ENCODE data around the gene OSBPL6.

Gene OSBPL6

GRCh38 chr2:178395295-178395694 is 201.0 kb downstream of the OSBPL6 start:
- DNase-seq (ENCODE audit: insufficient read length, low spot score): no peak
- no peak for FAIRE-seq
- no peak for TF ChIP-seq CTCF (IDR thresholded peaks at IDR 0.05; ENCODE audit: insufficient read depth, missing control alignments)

GRCh38 chr2:178395941-178396570 is 201.7 kb downstream of the OSBPL6 start:
- peak; percentile 98 for FAIRE-seq
- no peak for TF ChIP-seq CTCF (IDR thresholded peaks at IDR 0.05; ENCODE audit: insufficient read depth, missing control alignments)
- no peak for DNase-seq (ENCODE audit: insufficient read length, low spot score)

- peak; percentile 92 for FAIRE-seq
- no peak for DNase-seq (ENCODE audit: insufficient read length, low spot score)
Observed at GRCh38 chr2:178397002-178397605, 202.8 kb downstream of the OSBPL6 start.

GRCh38 chr2:178401994-178402437 is 207.7 kb downstream of the OSBPL6 start:
- DNase-seq (ENCODE audit: insufficient read length, low spot score) (no peak), FAIRE-seq (no peak)
- no peak for TF ChIP-seq CTCF (IDR thresholded peaks at IDR 0.05; ENCODE audit: insufficient read depth, missing control alignments)

More at GRCh38 chr2:178397002-178397605, 202.8 kb downstream of the OSBPL6 start:
- TF ChIP-seq CTCF (IDR thresholded peaks at IDR 0.05; ENCODE audit: insufficient read depth, missing control alignments): peak; percentile 63

- no peak for FAIRE-seq
- DNase-seq (ENCODE audit: insufficient read length, low spot score): no peak
- TF ChIP-seq CTCF (IDR thresholded peaks at IDR 0.05; ENCODE audit: insufficient read depth, missing control alignments): no peak
Observed at GRCh38 chr2:178403671-178404306, 209.5 kb downstream of the OSBPL6 start.

- DNase-seq (ENCODE audit: insufficient read length, low spot score): no peak
Observed at GRCh38 chr2:178404368-178404767, 210.1 kb downstream of the OSBPL6 start.

More at GRCh38 chr2:178404368-178404767, 210.1 kb downstream of the OSBPL6 start:
- no peak for TF ChIP-seq CTCF (IDR thresholded peaks at IDR 0.05; ENCODE audit: insufficient read depth, missing control alignments)
- FAIRE-seq: no peak

All from D721Med (cell line).